ENCODE data around the gene SMG6.
"Not testable (repeated sequence)": the region's sequence is repeated elsewhere in the genome, so short reads cannot be mapped to it uniquely, and the experiment has no call there.

The SMG6 gene

GRCh38 chr17:2170023-2170422, 133.6 kb downstream of the SMG6 start:
- no peak overlapping the region for H3K4me3 ChIP-seq (ENCODE audit: low read length in 2 of 2)
- H3K4me1 ChIP-seq (ENCODE audit: control insufficient read depth, insufficient read depth, low read length) = peaks cover 35% of the 10 kb centered on the region
- no peak overlapping the region for H3K9ac ChIP-seq (ENCODE audit: low read length in 2 of 2)
- no peak overlapping the region for H3K27ac ChIP-seq (ENCODE audit: low read length)
- no peaks in the 10 kb centered on the region for H3K27me3 ChIP-seq (ENCODE audit: control insufficient read depth in 1 of 2, insufficient read depth in 2 of 2, low read length in 2 of 2)
- peaks cover 13 to 15% of the 10 kb centered on the region in 2 donors for H3K36me3 ChIP-seq (ENCODE audit: control insufficient read depth in 2 of 2, insufficient read depth in 2 of 2, low read length in 2 of 2)
- H3K9me3 ChIP-seq (ENCODE audit: control insufficient read depth in 2 of 2, low read length in 2 of 2) = no peaks in the 10 kb centered on the region

GRCh38 chr17:2165723-2166122, 137.9 kb downstream of the SMG6 start:
- H3K27ac ChIP-seq (ENCODE audit: low read length); H3K27me3 ChIP-seq (ENCODE audit: control insufficient read depth in 1 of 2, insufficient read depth in 2 of 2, low read length in 2 of 2); H3K9me3 ChIP-seq (ENCODE audit: control insufficient read depth in 2 of 2, low read length in 2 of 2); H3K4me3 ChIP-seq (ENCODE audit: low read length in 2 of 2); H3K4me1 ChIP-seq (ENCODE audit: control insufficient read depth, insufficient read depth, low read length); H3K9ac ChIP-seq (ENCODE audit: low read length in 2 of 2): not testable (repeated sequence)
- H3K36me3 ChIP-seq (ENCODE audit: control insufficient read depth in 2 of 2, insufficient read depth in 2 of 2, low read length in 2 of 2) = peaks cover 13 to 24% of the 10 kb centered on the region in 2 donors

GRCh38 chr17:2158396-2158780, 145.2 kb downstream of the SMG6 start:
- Histone ChIP-seq H3K36me3 (ENCODE audit: control insufficient read depth in 2 of 2, insufficient read depth in 2 of 2, low read length in 2 of 2) (peaks cover 3 to 7% of the 10 kb centered on the region in 2 donors), H3K27ac (ENCODE audit: low read length) (no peak overlapping the region), H3K9me3 (ENCODE audit: control insufficient read depth in 2 of 2, low read length in 2 of 2) (no peaks in the 10 kb centered on the region)

GRCh38 chr17:2157675-2158395, 145.8 kb downstream of the SMG6 start:
- Histone ChIP-seq H3K27ac (ENCODE audit: low read length) (no peak overlapping the region), H3K27me3 (ENCODE audit: control insufficient read depth in 1 of 2, insufficient read depth in 2 of 2, low read length in 2 of 2) (no peaks in the 10 kb centered on the region), H3K4me3 (ENCODE audit: low read length in 2 of 2) (no peak overlapping the region), H3K9me3 (ENCODE audit: control insufficient read depth in 2 of 2, low read length in 2 of 2) (no peaks in the 10 kb centered on the region), H3K9ac (ENCODE audit: low read length in 2 of 2) (no peak overlapping the region), H3K4me1 (ENCODE audit: control insufficient read depth, insufficient read depth, low read length) (peaks cover 2% of the 10 kb centered on the region), H3K36me3 (ENCODE audit: control insufficient read depth in 2 of 2, insufficient read depth in 2 of 2, low read length in 2 of 2) (peaks cover 3 to 7% of the 10 kb centered on the region in 2 donors)

More at GRCh38 chr17:2158396-2158780, 145.2 kb downstream of the SMG6 start:
- peaks cover 2% of the 10 kb centered on the region for H3K4me1 ChIP-seq (ENCODE audit: control insufficient read depth, insufficient read depth, low read length)
- H3K4me3 ChIP-seq (ENCODE audit: low read length in 2 of 2) = no peak overlapping the region
- no peak overlapping the region for H3K9ac ChIP-seq (ENCODE audit: low read length in 2 of 2)
- H3K27me3 ChIP-seq (ENCODE audit: control insufficient read depth in 1 of 2, insufficient read depth in 2 of 2, low read length in 2 of 2) = no peaks in the 10 kb centered on the region

GRCh38 chr17:2157081-2157480, 146.5 kb downstream of the SMG6 start:
- H3K4me1 ChIP-seq (ENCODE audit: control insufficient read depth, insufficient read depth, low read length) = peaks cover 2% of the 10 kb centered on the region
- H3K9ac ChIP-seq (ENCODE audit: low read length in 2 of 2) = no peak overlapping the region
- H3K27me3 ChIP-seq (ENCODE audit: control insufficient read depth in 1 of 2, insufficient read depth in 2 of 2, low read length in 2 of 2) = no peaks in the 10 kb centered on the region
- no peak overlapping the region for H3K4me3 ChIP-seq (ENCODE audit: low read length in 2 of 2)
- H3K9me3 ChIP-seq (ENCODE audit: control insufficient read depth in 2 of 2, low read length in 2 of 2) = no peaks in the 10 kb centered on the region
- peaks cover 0 to 7% of the 10 kb centered on the region in 2 donors for H3K36me3 ChIP-seq (ENCODE audit: control insufficient read depth in 2 of 2, insufficient read depth in 2 of 2, low read length in 2 of 2)
- H3K27ac ChIP-seq (ENCODE audit: low read length) = peak overlapping the region; percentile 49

GRCh38 chr17:2156666-2157065, 146.9 kb downstream of the SMG6 start:
- Histone ChIP-seq H3K36me3 (ENCODE audit: control insufficient read depth in 2 of 2, insufficient read depth in 2 of 2, low read length in 2 of 2) (peaks cover 0 to 8% of the 10 kb centered on the region in 2 donors), H3K4me1 (ENCODE audit: control insufficient read depth, insufficient read depth, low read length) (peaks cover 2% of the 10 kb centered on the region), H3K9me3 (ENCODE audit: control insufficient read depth in 2 of 2, low read length in 2 of 2) (no peaks in the 10 kb centered on the region), H3K27ac (ENCODE audit: low read length) (peak overlapping the region; percentile 49), H3K9ac (ENCODE audit: low read length in 2 of 2) (no peak overlapping the region), H3K4me3 (ENCODE audit: low read length in 2 of 2) (no peak overlapping the region), H3K27me3 (ENCODE audit: control insufficient read depth in 1 of 2, insufficient read depth in 2 of 2, low read length in 2 of 2) (no peaks in the 10 kb centered on the region)

- H3K27me3 ChIP-seq (ENCODE audit: control insufficient read depth in 1 of 2, insufficient read depth in 2 of 2, low read length in 2 of 2) = no peaks in the 10 kb centered on the region
- H3K4me1 ChIP-seq (ENCODE audit: control insufficient read depth, insufficient read depth, low read length) = peaks cover 2% of the 10 kb centered on the region
- H3K27ac ChIP-seq (ENCODE audit: low read length) = no peak overlapping the region
- no peak overlapping the region for H3K9ac ChIP-seq (ENCODE audit: low read length in 2 of 2)
- H3K4me3 ChIP-seq (ENCODE audit: low read length in 2 of 2) = no peak overlapping the region
- H3K36me3 ChIP-seq (ENCODE audit: control insufficient read depth in 2 of 2, insufficient read depth in 2 of 2, low read length in 2 of 2) = peaks cover 0 to 9% of the 10 kb centered on the region in 2 donors
- H3K9me3 ChIP-seq (ENCODE audit: control insufficient read depth in 2 of 2, low read length in 2 of 2) = no peaks in the 10 kb centered on the region
Observed at GRCh38 chr17:2155573-2155972, 148.0 kb downstream of the SMG6 start.

- Histone ChIP-seq H3K27me3 (ENCODE audit: control insufficient read depth in 1 of 2, insufficient read depth in 2 of 2, low read length in 2 of 2) (no peaks in the 10 kb centered on the region), H3K9me3 (ENCODE audit: control insufficient read depth in 2 of 2, low read length in 2 of 2) (no peaks in the 10 kb centered on the region), H3K4me1 (ENCODE audit: control insufficient read depth, insufficient read depth, low read length) (no peaks in the 10 kb centered on the region), H3K4me3 (ENCODE audit: low read length in 2 of 2) (no peak overlapping the region), H3K9ac (ENCODE audit: low read length in 2 of 2) (no peak overlapping the region), H3K36me3 (ENCODE audit: control insufficient read depth in 2 of 2, insufficient read depth in 2 of 2, low read length in 2 of 2) (peaks cover 7 to 16% of the 10 kb centered on the region in 2 donors), H3K27ac (ENCODE audit: low read length) (no peak overlapping the region)
Observed at GRCh38 chr17:2151358-2152033, 152.1 kb downstream of the SMG6 start.

GRCh38 chr17:2150806-2151205, 152.8 kb downstream of the SMG6 start:
- no peaks in the 10 kb centered on the region for H3K27me3 ChIP-seq (ENCODE audit: control insufficient read depth in 1 of 2, insufficient read depth in 2 of 2, low read length in 2 of 2)
- no peak overlapping the region for H3K4me3 ChIP-seq (ENCODE audit: low read length in 2 of 2)
- H3K9ac ChIP-seq (ENCODE audit: low read length in 2 of 2) = no peak overlapping the region
- H3K27ac ChIP-seq (ENCODE audit: low read length) = no peak overlapping the region
- no peaks in the 10 kb centered on the region for H3K9me3 ChIP-seq (ENCODE audit: control insufficient read depth in 2 of 2, low read length in 2 of 2)
- peaks cover 7 to 14% of the 10 kb centered on the region in 2 donors for H3K36me3 ChIP-seq (ENCODE audit: control insufficient read depth in 2 of 2, insufficient read depth in 2 of 2, low read length in 2 of 2)
- H3K4me1 ChIP-seq (ENCODE audit: control insufficient read depth, insufficient read depth, low read length) = no peaks in the 10 kb centered on the region

GRCh38 chr17:2149934-2150333, 153.7 kb downstream of the SMG6 start:
- H3K9ac ChIP-seq (ENCODE audit: low read length in 2 of 2) = no peak overlapping the region

More at GRCh38 chr17:2149934-2150333, 153.7 kb downstream of the SMG6 start:
- H3K36me3 ChIP-seq (ENCODE audit: control insufficient read depth in 2 of 2, insufficient read depth in 2 of 2, low read length in 2 of 2) = peaks cover 7 to 11% of the 10 kb centered on the region in 2 donors
- no peaks in the 10 kb centered on the region for H3K9me3 ChIP-seq (ENCODE audit: control insufficient read depth in 2 of 2, low read length in 2 of 2)
- no peak overlapping the region for H3K27ac ChIP-seq (ENCODE audit: low read length)
- H3K4me3 ChIP-seq (ENCODE audit: low read length in 2 of 2) = no peak overlapping the region
- H3K27me3 ChIP-seq (ENCODE audit: control insufficient read depth in 1 of 2, insufficient read depth in 2 of 2, low read length in 2 of 2) = no peaks in the 10 kb centered on the region
- H3K4me1 ChIP-seq (ENCODE audit: control insufficient read depth, insufficient read depth, low read length) = no peaks in the 10 kb centered on the region
